Liver (tissue), 3 donors: Measurements from ENCODE around the gene MAOA.

Experiments
- EGR1 ChIP-seq, 2 donors: IDR thresholded peaks; 2 replicates each; pipeline ENCODE4 v1.6.1; 2016 to 2018; ENCODE audit warnings: antibody characterized with exemption in 2 of 2, low read depth in 2 of 2
- FOXA2 ChIP-seq: IDR thresholded peaks from 2 replicates; pipeline ENCODE4 v1.6.1; 2016; ENCODE audit warnings: antibody characterized with exemption
- HNF4G ChIP-seq: IDR thresholded peaks from 2 replicates; pipeline ENCODE4 v1.6.1; 2016; ENCODE audit warnings: antibody characterized with exemption
- RAD21 ChIP-seq, 2 donors: IDR thresholded peaks; 2 replicates each; pipeline ENCODE4 v1.6.1; 2016; ENCODE audit warnings: antibody characterized with exemption in 2 of 2, mild to moderate bottlenecking in 2 of 2
- RXRA ChIP-seq, 2 donors: IDR thresholded peaks; 2 replicates each; pipeline ENCODE4 v1.6.1; 2017 to 2018; ENCODE audit warnings: antibody characterized with exemption in 2 of 2, mild to moderate bottlenecking in 1 of 2
- SP1 ChIP-seq: IDR thresholded peaks from 2 replicates; pipeline ENCODE4 v1.6.1; 2018; ENCODE audit warnings: antibody characterized with exemption, mild to moderate bottlenecking
- TAF1 ChIP-seq: conservative IDR thresholded peaks from 2 replicates; pipeline ENCODE4 v1.6.1; 2016; ENCODE audit warnings: antibody characterized with exemption, mild to moderate bottlenecking
- YY1 ChIP-seq: IDR thresholded peaks from 2 replicates; pipeline ENCODE4 v1.6.1; 2016; ENCODE audit warnings: antibody characterized with exemption, mild to moderate bottlenecking
- TF ChIP-seq, protein P1 (sequence below): fragments of 150-350 bp; IDR thresholded peaks from 2 replicates; pipeline ENCODE4 v1.5.1; 2017; ENCODE audit warnings: improper control_type of control experiment, low read depth, low read length; ENCODE audit not compliant: missing input control
- TF ChIP-seq, protein P2 (sequence below): IDR thresholded peaks from 2 replicates; pipeline ENCODE4 v1.6.1; 2016; ENCODE audit warnings: antibody characterized with exemption
- TF ChIP-seq, protein P3 (sequence below): IDR thresholded peaks from 2 replicates; pipeline ENCODE4 v1.6.1; 2016; ENCODE audit warnings: antibody characterized with exemption
- TF ChIP-seq, protein P4 (sequence below): IDR thresholded peaks from 2 replicates; pipeline ENCODE4 v1.6.1; 2016; ENCODE audit warnings: antibody characterized with exemption, mild to moderate bottlenecking
- donor health status: healthy.
- donor health status: healthy.

DNA sequence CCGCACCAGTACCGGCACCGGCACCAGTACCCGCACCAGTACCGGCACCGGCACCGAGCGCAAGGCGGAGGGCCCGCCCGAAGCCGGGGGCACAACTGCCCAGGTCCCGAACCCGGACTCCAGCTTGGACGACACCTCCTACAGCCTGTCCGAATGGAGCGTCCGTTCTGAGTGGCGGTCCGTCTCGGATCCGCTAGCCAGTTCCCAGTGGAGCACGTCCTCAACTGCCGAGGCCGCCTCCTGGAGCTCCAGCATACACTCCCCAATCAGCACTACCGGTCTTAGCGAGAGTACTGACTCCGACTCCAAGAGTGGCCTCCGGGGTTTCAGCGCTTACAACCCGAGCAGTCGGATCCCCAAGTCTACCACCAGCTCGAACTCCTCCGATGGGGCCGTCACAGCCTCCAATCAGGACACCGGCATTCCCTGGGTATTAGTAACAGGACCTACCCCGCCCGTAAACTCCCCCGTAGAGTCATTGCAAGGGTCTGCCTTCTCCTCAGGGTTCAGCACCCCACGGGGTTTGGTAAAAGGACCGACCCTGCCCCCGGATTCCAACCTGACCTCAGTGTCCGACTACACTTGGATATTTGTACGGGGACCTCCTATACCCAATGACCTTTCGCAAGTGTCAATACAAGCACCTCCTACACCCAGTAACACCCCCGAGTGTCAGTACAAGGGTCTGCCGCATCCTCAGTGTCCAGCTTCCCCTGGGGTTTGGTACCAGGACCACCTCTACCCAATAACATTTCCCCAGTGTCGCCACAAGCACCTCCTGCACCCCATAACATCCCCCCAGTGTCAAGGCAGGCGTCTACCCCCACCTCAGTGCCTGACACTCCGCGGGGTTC, 721 bp upstream of the MAOA start:
- TF ChIP-seq, protein P1, sequence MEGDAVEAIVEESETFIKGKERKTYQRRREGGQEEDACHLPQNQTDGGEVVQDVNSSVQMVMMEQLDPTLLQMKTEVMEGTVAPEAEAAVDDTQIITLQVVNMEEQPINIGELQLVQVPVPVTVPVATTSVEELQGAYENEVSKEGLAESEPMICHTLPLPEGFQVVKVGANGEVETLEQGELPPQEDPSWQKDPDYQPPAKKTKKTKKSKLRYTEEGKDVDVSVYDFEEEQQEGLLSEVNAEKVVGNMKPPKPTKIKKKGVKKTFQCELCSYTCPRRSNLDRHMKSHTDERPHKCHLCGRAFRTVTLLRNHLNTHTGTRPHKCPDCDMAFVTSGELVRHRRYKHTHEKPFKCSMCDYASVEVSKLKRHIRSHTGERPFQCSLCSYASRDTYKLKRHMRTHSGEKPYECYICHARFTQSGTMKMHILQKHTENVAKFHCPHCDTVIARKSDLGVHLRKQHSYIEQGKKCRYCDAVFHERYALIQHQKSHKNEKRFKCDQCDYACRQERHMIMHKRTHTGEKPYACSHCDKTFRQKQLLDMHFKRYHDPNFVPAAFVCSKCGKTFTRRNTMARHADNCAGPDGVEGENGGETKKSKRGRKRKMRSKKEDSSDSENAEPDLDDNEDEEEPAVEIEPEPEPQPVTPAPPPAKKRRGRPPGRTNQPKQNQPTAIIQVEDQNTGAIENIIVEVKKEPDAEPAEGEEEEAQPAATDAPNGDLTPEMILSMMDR, result no peak
- TF ChIP-seq, protein P2, sequence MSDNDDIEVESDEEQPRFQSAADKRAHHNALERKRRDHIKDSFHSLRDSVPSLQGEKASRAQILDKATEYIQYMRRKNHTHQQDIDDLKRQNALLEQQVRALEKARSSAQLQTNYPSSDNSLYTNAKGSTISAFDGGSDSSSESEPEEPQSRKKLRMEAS, result no peak
- TF ChIP-seq RAD21 (IDR thresholded peaks at IDR 0.05), result no peak
- TF ChIP-seq, protein P3, sequence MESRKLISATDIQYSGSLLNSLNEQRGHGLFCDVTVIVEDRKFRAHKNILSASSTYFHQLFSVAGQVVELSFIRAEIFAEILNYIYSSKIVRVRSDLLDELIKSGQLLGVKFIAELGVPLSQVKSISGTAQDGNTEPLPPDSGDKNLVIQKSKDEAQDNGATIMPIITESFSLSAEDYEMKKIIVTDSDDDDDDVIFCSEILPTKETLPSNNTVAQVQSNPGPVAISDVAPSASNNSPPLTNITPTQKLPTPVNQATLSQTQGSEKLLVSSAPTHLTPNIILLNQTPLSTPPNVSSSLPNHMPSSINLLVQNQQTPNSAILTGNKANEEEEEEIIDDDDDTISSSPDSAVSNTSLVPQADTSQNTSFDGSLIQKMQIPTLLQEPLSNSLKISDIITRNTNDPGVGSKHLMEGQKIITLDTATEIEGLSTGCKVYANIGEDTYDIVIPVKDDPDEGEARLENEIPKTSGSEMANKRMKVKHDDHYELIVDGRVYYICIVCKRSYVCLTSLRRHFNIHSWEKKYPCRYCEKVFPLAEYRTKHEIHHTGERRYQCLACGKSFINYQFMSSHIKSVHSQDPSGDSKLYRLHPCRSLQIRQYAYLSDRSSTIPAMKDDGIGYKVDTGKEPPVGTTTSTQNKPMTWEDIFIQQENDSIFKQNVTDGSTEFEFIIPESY, result no peak
- TF ChIP-seq, protein P4, sequence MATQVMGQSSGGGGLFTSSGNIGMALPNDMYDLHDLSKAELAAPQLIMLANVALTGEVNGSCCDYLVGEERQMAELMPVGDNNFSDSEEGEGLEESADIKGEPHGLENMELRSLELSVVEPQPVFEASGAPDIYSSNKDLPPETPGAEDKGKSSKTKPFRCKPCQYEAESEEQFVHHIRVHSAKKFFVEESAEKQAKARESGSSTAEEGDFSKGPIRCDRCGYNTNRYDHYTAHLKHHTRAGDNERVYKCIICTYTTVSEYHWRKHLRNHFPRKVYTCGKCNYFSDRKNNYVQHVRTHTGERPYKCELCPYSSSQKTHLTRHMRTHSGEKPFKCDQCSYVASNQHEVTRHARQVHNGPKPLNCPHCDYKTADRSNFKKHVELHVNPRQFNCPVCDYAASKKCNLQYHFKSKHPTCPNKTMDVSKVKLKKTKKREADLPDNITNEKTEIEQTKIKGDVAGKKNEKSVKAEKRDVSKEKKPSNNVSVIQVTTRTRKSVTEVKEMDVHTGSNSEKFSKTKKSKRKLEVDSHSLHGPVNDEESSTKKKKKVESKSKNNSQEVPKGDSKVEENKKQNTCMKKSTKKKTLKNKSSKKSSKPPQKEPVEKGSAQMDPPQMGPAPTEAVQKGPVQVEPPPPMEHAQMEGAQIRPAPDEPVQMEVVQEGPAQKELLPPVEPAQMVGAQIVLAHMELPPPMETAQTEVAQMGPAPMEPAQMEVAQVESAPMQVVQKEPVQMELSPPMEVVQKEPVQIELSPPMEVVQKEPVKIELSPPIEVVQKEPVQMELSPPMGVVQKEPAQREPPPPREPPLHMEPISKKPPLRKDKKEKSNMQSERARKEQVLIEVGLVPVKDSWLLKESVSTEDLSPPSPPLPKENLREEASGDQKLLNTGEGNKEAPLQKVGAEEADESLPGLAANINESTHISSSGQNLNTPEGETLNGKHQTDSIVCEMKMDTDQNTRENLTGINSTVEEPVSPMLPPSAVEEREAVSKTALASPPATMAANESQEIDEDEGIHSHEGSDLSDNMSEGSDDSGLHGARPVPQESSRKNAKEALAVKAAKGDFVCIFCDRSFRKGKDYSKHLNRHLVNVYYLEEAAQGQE, result no peak
- TF ChIP-seq SP1, result no peak
- TF ChIP-seq YY1, result no peak
- TF ChIP-seq TAF1, result no peak
- TF ChIP-seq HNF4G, result no peak
- TF ChIP-seq EGR1 (IDR thresholded peaks at IDR 0.05; ENCODE audit: low read depth in 2 of 2), result no peak
- no peak for TF ChIP-seq RXRA (IDR thresholded peaks at IDR 0.05)
- TF ChIP-seq FOXA2, result no peak
